LNCaP clone FGC (cell line): ENCODE measurements around the gene GALNT14.

ENCODE experiments used
- DNase-seq: peaks from one replicate; pipeline ENCODE4 v3.0.0-alpha.2; 2011; ENCODE audit warnings: low read depth
- H3K4me3 ChIP-seq: 2 replicates; pipeline ENCODE4 v1.5.1; 2011; ENCODE audit warnings: mild to moderate bottlenecking, low read depth, low read length, control low read depth
- TF ChIP-seq, protein P1 (sequence below): IDR thresholded peaks from 2 replicates; pipeline ENCODE4 v1.5.1; 2012; ENCODE audit warnings: mild to moderate bottlenecking; ENCODE audit not compliant: control insufficient read depth, insufficient read depth; ENCODE audit errors: extremely low read depth

The GALNT14 gene

GRCh38 chr2:31008561-31009114 is 129.6 kb downstream of the GALNT14 start:
- DNase-seq = no peak
- no peak overlapping the region for H3K4me3 ChIP-seq
- TF ChIP-seq, protein P1, sequence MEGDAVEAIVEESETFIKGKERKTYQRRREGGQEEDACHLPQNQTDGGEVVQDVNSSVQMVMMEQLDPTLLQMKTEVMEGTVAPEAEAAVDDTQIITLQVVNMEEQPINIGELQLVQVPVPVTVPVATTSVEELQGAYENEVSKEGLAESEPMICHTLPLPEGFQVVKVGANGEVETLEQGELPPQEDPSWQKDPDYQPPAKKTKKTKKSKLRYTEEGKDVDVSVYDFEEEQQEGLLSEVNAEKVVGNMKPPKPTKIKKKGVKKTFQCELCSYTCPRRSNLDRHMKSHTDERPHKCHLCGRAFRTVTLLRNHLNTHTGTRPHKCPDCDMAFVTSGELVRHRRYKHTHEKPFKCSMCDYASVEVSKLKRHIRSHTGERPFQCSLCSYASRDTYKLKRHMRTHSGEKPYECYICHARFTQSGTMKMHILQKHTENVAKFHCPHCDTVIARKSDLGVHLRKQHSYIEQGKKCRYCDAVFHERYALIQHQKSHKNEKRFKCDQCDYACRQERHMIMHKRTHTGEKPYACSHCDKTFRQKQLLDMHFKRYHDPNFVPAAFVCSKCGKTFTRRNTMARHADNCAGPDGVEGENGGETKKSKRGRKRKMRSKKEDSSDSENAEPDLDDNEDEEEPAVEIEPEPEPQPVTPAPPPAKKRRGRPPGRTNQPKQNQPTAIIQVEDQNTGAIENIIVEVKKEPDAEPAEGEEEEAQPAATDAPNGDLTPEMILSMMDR = no peak

DNA sequence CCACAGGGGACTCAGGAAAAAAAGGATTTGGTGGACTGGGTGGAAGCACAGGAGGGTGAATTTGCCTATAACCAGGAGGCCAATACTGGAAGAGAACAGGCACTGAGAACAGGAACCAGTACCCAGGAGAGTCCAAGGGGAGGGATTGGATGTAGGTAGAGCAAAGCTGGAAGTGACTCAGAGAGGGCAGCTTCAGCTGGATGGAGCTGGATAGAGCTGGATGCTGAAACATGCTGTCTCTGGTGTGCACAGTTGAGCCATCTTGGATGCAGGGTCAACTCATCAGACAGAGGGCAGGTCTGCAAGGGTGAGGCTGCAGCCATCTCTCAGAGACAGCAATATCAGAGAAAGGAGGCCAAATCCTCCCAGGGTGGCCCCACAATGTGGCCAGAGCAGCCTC is 134.0 kb downstream of the GALNT14 start:
- TF ChIP-seq, protein P1 = no peak
- H3K4me3 ChIP-seq = no peak overlapping the region
- DNase-seq = no peak

DNA sequence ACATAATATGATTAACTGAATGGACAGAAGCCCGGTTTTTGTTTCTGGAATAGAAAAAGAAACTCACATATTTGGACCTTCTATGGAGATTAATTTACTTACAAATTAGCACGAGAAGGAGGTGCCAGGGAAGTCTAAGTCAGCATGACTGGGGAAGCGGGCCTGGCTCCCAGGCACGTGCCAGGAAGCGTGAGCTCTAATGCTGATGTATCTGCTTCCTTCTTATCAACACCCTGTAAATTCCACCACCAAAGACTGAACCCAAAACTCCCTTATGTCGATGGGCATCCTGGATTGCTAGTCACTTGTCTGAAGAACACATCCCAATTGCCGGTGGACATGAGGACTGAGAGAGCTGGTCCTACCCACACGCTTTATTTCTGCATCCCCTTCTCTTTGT is 134.5 kb downstream of the GALNT14 start:
- TF ChIP-seq, protein P1 = no peak
- no peak for DNase-seq
- no peak overlapping the region for H3K4me3 ChIP-seq

DNA sequence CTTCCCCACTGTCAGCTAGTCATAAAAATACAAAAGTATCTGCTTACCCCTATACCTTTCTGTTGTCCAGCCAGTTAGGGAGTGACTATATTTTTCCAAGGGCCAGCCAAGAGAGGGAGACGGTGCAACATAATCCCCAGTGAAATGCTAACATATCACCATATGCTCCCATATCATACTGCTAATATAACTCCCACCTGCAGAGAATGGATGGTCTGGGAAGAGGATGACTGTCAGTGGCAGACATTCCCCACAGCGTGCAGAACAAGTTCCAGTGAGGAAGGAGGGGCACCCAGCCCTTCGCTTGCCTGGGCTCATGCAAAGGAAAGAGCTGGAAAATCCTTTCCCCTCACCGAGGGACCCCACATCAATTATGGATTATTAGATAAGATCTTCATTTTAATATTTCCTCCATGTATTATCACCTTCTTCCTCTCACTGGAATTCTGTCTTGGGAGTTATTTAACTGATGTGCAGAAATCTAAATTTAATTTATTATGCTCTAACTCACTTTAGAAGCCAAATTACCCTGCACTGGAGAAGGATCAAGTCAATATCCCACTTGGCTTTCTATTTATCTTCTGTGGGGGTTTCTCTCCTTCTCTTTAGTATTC is 135.6 kb downstream of the GALNT14 start:
- no peak overlapping the region for H3K4me3 ChIP-seq
- no peak for DNase-seq
- TF ChIP-seq, protein P1 = no peak

- no peak overlapping the region for H3K4me3 ChIP-seq
- TF ChIP-seq, protein P1 = no peak
- DNase-seq = no peak
Observed at GRCh38 chr2:31000970-31001369, 137.3 kb downstream of the GALNT14 start.

- no peak for DNase-seq
- H3K4me3 ChIP-seq = no peak overlapping the region
- TF ChIP-seq, protein P1 = no peak
Observed at GRCh38 chr2:30998672-30999071, 139.6 kb downstream of the GALNT14 start.

DNA sequence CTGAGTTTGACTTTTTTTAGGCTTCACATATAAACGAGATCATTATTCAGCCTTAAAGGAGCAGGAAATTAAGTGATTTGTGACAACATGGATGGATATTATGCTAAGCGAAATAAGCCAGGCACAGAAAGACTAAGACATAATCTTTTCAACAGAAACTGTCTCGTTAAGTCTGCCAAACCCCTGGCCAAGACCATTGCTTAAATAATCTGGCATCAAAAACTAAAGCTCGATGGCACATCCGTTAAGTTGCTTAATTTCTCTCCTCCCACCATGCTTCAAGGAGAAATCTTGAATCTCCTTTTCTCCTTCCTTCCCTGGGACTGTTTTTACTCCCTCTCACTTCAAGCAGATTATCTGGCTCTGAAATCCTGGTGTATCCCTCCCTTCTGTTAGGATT is 140.3 kb downstream of the GALNT14 start:
- no peak overlapping the region for H3K4me3 ChIP-seq
- DNase-seq = no peak
- TF ChIP-seq, protein P1 = no peak
